ENCODE measurements around the gene SH3BP5.

The SH3BP5 gene

DNA sequence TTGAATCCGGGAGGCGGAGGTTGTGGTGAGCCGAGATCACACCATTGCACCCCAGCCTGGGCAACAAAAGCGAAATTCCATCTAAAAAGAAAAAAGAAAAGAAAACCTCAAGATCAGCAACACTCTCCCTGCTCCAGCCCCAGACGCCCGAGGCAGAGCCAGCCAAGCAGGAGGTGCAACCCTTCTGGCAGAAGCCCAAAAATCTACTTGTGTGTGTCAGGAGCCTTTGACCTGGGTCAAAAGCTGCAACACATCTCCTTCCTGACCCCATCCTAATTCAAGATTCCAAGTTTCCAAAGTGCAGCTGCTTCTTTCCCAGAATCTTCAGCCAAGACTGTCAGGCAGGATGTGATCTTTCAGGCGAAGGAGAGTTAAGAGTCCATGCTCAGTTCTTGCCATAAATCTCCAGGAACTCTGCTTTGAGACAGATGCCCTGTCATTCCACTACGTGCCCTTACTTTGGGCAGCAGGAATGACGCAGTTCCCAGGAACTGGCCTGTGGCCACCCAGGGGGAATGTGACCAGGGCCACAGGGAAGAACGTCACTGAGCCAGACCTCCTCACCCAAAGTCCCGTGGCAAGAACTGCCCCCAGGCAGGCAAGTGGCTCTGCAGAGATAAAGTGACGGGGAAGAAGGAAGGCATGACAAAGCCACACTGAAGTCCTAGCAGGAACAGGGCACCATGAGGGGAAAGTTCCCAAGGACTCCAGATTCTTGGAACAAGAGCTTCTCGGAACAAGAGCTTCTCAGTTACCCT lies 39.4 kb downstream of the SH3BP5 start:
- no peak for DNase-seq

GRCh38 chr3:15291589-15292541 lies 40.5 kb downstream of the SH3BP5 start:
- DNase-seq, result no peak

DNA sequence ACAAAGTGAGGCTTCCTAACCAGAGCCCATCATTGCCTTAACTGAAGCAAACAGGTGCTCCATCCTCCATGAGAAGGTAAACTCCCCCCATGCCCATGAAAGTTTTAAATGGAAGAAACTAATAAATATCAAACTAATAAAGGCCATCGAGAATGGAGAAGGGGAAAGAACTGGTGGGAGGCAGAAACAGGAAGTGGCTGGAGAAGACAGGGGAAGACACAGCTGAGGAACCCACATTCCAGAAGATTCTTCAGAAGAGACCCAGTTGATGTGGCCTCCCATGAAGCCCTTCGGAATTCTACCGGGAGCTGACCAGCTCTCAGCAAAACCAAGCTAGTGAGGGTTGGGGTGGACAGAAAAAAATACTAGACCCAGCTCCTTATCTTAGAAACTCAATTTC lies 41.6 kb downstream of the SH3BP5 start:
- DNase-seq, result no peak

- DNase-seq, result no peak
Observed at GRCh38 chr3:15289661-15290060, 42.7 kb downstream of the SH3BP5 start.

GRCh38 chr3:15288331-15289035 lies 43.9 kb downstream of the SH3BP5 start:
- no peak for DNase-seq

DNA sequence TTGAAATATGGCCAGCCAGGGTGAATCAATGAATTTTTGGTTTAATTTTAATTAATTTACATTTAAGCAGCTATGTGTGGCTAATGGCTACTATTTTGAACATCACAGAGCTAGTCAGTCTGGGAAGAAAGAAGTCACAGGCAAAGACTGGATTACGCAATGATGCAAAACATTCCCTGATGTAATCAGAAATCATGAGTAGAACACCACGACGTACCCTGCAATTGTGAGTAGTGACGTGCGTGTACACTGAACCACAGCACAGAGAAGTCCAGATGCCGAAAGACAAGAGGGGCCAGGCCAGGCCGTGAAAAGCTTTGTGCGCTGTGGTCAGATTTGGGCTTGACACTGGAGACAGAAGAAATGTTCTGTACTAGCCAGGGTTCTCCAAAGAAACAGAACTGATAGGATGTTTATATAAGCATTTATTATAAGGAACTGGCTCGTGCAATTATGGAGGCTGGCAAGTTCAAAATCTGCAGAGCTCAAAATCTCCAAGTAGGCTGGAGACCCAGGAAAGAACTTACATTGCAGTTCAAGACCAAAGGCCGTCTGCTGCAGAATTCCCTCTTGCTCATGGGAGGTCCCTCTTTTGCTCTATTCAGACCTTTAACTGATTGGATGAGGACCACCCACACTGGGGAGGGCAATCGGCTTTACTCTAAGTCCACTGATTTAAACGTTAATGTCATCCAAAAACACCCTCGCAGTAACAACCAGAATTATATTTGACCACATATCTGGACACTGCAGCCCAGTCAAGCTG lies 44.6 kb downstream of the SH3BP5 start:
- DNase-seq, result no peak

DNA sequence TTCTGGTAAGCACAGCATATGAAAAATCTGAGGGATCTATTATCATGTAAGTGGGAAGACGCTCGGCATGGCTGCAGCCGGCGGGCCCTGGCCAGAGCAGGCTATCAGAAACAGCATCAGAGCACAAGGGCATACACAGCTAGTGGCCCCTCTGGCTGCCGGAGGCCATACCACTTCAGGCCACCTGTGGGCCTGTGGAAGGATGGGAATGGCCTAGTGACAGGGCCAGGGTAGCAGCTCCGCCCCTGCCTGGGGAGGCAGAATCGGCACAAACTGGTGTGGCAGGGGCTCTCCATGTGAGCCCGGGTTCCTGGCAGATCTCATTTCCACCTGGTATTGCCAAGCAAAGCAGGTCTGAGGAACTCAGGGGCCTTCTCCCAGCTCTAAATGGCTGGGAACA lies 46.4 kb downstream of the SH3BP5 start:
- DNase-seq, result no peak

- DNase-seq, result peak; percentile 87
Observed at GRCh38 chr3:15284121-15284889, 48.1 kb downstream of the SH3BP5 start.

DNA sequence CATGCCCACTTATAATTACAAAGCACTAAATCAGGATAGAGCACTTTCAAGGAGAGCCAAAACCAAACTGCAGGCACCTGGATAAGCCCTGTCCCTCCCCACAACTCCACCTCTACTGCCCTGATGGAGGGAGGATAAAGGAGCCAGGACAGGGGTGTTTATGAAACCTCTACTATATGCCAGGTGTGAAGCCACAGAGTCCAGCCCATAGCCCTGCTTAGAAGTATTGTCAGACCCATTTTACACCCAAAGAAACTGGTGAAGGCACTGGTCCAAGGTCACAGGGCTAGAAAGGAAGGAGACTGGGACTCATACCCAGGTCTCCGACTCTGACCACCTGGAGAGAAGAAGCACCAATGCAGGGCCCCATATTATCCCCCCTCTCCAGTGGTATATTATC lies 48.7 kb downstream of the SH3BP5 start:
- no peak for DNase-seq

- no peak for DNase-seq
Observed at GRCh38 chr3:15281817-15282216, 50.6 kb downstream of the SH3BP5 start.

DNA sequence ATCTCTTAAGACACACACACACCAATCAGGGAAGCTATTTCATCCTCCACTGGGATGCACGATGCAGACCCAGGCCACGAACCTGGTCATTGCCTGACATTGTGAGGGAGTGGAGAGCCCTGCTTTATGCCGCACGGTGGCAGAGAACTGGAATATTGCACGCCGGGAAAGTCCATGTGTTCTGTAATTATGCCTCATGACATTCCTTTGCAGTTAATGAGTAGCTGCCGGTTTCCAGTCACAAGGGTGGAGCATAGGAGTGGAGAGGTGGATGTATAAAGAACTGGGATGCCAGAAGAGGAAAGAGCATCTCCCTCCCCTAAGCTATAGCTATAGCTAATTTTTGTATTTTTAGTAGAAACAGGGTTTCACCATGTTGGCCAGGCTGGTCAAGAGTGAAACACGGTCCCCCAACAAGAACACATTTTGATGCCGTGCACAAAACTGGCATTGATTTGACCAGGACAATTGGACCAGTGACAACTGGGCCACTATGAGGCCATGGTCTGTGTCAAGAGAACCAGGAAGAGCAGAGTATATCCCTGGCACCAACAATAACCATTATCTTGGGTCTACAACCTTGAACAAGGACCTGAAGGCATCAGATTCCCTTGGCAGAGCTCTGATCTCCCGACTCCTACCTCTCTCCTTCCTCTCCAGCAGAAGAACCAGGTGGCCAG lies 51.4 kb downstream of the SH3BP5 start:
- DNase-seq, result no peak

GRCh38 chr3:15279671-15280402 lies 52.5 kb downstream of the SH3BP5 start:
- no peak for DNase-seq

- DNase-seq, result no peak
Observed at GRCh38 chr3:15279205-15279604, 53.2 kb downstream of the SH3BP5 start.

GRCh38 chr3:15277861-15278500 lies 54.4 kb downstream of the SH3BP5 start:
- DNase-seq, result no peak

GRCh38 chr3:15276028-15276724 lies 56.2 kb downstream of the SH3BP5 start:
- DNase-seq, result no peak

- DNase-seq, result no peak
Observed at GRCh38 chr3:15273227-15273626, 59.2 kb downstream of the SH3BP5 start.

DNA sequence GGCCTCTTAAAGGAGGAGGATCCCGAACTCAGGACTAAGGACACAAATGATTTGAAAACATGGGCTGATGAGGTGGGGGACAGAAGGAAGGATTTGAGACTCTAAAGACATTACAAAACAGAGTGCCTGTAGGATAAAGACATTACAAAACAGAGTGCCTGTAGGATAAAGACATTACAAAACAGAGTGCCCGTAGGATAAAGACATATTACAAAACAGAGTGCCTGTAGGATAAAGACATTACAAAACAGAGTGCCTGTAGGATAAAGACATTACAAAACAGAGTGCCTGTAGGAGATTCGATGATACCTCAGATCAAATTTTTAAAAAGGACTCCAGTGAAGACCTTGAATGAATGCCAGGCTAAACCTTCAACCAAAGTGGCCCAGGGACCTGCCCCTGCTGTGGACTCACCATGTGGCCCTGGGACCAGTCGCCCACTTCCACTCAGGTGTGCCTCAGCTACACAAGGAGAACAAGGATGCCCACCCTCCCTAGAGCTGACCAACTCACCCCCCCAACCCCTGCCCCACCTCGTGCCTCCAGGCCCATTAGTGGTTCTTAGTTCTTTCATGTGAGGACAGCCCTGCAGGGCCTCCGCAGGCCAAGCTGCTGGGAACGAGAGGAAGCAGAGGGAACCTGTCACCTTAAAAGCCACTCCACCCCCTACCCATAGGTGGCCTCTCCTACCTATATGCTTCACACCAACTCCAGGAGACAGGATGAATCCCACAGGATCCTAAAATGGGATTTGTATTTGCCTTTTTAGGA lies 59.8 kb downstream of the SH3BP5 start:
- no peak for DNase-seq

DNA sequence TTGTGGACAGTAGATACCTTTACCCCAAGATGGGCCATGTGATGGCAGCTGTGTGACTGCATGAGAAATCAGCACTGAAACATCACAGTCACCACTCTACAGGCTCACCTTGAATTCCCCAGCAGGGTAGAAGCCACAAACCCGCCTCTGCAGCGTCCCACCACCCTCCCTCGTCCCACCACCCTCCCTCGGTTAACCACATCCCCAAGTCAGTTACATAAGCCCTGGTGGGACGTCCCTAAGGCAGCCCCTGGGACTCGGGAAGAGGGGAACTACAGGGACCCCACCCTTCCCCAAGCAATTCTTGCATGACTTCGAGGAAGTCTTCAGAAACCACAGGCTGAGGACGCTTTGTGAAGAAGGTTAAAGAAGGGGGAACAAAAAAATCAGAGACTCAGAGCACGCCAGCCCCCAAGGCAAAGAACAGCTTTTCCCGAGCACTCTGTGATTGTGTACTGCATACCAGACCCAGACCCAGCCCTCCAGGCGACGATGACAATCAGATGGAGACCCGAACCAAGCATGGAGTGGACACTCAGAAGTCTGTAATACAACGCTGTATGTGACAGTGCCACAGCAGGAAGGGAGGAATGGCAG lies 60.5 kb downstream of the SH3BP5 start:
- no peak for DNase-seq
